ENCODE results near the gene CDK5R1.

Gene CDK5R1

DNA sequence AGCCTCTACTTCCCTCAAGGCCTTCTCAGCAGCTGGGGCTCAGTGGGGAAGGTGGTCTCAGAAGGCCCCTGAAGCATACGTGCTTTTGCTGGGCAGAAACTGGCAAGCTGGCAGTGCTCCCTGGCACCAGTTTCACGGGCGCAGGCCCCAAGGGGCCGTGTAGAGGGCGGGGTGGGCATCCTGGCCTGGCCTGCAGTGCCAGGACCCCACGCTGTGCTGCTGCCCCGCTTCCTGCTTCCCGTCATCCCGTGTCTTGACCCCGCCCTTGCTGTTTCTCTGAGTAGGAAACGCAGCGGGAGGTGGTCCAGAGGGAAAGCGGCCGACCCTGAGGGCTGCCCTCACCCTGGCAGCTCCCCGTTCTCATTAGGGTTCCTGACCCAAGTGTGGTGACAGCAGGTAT lies 6.8 kb downstream of the CDK5R1 start:
- DNase-seq (ENCODE audit: low read depth): no peak

DNA sequence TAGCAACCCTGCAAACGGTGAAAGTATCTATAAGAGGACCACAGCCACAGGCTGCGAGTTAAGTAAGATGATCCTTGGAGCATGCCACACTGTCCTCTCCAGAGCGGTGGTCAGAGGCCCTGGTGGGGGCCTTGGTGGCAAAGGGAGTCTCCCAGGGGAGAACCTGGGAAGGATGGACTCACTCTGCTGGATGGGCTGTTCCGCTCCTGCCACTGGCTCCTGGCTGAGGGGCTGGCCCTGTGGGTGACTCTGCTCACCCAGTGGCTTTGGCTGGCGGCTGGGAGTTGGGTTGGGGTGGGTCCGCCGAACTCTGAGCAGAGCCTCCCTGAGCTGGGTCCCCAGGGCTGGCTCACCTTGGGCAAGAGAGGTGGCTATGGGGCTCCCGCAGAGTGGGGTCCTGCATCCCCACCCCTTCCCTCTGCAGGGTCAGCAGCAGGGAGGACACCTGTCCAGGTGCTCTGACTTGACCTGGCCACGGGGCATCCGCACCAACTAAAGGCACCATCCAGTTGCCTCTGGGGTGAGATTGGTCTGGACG lies 7.3 kb downstream of the CDK5R1 start:
- no peak for DNase-seq (ENCODE audit: low read depth)

DNA sequence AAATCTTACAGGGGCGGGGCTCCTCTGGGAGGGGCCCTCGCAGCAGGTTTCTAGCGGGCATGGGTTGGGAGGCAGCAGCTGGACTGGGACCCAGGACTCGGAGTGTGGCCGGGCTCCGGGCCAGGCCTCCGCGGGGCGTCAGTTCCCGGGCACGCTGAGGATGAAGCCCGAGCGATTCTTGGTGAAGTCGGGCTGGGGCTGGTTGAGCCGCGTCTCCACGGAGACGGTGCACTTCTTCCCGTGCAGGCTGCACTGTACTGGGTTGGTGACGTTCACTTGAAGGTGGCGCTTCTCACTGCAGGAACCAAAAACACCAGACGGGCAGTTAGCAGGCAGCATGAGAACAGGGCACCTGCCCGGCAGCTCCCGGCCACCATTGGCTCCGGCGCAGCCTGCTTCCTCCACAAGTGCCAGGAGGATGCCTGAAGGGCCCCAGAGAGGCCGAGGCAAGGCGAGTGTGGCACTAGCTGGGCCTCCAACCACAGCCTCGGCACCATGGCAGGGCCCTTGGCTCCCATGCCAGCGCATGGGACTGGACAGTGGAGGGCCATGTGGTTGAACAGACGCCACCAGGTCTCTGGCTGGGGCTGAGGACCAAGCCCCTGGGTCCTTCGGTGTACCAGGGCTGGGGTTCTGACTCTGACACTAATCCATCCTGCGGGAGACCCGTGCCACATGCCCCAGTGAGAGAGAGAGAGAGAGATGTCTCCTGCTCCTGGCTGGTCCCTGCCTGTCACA lies 8.0 kb downstream of the CDK5R1 start:
- no peak for DNase-seq (ENCODE audit: low read depth)

DNA sequence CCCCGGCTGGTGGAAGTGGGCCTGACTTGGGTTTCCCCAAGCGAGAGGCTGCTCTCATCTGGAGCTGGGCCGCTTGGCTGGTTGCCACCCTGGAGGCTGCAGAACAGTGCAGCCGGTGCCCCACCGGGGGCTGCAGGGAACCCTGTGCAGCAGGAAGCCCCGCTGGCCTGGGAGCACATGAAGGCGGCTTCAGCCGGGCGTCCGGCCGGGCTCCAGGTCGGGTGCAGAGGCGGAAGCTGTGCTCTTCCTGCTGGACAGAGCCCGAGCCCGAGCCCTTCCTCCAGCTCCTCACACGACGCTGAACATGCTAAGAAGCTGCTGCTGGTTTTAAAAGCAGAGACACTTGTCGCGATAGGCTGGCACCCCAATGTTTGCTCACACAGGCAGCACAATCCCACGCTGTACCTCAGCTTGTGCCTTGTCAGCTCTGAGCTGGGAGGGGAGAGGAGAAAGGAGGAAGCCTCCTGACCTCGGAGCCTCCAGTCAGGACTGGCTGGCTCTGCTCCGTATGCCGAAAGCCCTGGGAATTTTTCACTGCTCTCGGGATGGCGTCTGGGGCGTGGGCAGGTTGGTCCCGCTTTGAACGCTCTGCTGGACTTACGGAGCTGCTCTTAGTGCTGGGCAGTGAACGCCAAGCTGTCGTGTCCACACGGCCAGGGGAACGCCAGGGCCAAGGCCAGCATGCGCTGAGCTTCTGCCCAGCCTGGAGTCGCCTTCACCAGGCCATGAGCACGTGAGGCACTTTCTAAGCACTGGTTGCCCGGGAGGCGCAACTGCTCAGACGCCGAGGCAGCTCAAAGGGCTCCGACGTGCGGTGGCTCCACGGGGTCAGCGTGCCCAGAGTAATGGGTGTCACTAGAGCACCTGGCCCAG lies 8.8 kb downstream of the CDK5R1 start:
- no peak for DNase-seq (ENCODE audit: low read depth)

DNA sequence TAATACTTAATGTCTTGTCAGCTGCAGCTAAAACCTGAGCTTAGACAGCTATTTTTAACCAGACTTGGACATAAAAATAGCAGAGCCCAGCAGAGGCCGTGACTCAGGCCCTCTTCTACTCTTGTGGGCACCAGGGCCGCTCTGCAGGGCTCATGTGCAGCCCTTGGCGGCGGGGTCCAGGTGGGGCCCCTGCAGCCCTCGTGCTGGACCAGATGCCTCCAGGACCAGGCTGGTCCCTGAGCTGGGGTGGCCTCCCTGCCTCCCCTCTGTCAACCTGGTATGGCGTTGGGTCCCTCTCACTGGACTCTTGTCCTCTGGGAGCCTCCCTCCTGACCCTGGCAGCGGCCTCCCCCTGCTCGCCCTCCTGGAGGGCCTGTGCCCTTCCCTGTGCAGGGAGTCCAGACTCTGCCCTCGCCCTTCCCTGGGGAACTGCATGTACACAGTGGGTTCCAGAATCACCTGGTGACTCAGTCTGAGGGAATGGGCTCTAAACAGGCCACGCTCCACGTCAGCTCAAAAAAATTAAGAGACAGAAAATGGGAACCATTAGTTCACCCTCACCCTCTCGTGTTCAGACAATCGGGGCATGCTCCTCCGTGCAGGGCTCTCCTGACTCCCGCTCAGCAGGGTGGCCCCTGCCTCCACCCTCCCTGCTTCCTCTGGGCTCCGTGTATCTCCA lies 9.7 kb downstream of the CDK5R1 start:
- no peak for DNase-seq (ENCODE audit: low read depth)

DNA sequence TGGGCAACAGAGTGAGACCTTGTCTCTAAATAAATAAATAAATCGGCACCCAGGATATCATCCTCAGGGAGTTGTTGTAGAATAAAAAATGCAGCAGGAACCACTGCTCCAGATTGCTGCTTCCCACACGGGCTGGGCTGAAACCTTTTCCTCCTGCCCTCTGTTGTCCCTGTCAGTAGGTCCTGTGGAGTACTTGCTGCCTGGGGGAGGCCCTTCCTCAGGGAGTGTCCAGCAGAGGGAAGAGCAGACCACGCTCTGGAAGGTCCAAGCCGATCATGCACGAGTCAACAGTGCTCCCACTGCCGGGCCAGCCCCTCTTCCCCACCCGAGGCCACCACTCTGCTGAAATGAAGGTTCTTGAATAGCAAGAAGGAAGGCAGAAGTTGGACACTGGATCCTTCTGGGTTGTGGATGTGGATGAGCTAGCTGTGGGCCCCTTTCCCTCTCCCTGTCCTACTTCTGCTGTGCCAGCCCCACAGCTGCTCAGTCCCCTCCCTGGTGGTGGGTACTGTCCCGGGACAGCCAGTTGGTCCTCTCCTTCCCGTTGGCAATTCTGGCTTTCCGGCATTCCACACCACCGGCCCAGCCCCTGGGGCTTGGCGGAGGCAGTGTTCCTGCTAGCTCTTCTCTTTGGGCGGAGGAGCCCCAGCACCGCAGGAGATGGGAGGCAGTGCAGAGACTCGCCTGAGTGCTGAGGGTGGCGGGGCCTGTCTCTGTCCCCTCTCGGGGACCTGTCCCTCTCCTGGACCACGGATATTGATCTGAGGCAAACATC lies 10.8 kb downstream of the CDK5R1 start:
- DNase-seq (ENCODE audit: low read depth): no peak

DNA sequence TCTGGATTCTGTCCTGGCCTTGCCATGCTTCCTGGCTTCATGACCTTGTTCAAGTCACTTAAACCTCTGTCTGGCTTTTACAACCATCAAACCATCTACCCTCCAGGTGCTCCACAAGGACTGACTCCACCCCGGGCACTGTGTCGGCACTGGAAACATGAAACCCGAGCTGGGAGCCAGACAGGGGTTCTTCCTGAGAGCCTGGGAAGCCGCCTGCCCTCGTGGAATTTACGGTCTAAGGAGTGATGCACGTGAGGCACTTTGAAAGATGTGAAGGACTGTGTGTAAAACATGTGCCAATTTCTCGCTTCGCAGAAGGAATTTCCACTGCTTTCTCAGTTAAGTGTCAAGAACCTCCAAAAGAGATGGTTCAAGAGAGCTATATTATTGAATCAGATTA lies 11.6 kb downstream of the CDK5R1 start:
- no peak for DNase-seq (ENCODE audit: low read depth)

DNA sequence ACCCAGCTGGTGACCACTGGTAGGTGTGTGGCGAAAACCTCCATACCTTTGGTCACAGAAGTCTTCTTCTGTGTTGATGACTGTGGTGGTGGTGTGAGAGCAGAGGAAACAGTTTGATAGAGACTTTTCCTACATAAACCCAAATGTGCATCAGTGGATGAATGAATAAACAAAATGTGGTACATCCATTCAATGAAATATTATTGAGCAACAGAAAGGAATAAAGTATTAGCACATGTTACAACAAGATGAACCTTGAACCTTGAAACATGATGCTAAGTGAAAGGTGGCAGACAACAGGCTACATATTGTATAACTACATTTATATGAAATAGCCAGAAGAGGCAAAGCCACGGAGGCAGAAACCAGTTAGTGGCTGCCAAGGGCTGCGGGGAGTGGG lies 15.2 kb downstream of the CDK5R1 start:
- no peak for DNase-seq (ENCODE audit: low read depth)

DNA sequence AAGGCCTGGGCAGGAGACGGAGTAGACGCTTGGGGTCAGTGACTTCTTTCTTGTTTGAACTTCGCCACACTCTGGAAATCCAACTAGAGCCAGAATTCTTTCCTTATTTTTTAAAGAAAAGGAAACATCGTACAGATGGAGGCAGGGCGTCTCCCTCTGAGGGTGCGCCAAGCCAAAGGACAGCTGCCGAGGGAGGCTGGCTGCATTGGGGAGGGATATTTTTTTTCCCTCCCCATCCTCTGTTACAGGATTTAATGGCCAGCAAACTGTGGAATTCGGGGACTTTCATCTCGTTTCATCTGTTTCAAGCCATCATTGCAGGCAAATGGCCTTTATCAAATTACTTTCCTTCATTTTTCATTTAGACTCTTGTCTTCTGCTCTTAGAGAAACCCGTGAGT lies 15.9 kb downstream of the CDK5R1 start:
- no peak for DNase-seq (ENCODE audit: low read depth)

DNA sequence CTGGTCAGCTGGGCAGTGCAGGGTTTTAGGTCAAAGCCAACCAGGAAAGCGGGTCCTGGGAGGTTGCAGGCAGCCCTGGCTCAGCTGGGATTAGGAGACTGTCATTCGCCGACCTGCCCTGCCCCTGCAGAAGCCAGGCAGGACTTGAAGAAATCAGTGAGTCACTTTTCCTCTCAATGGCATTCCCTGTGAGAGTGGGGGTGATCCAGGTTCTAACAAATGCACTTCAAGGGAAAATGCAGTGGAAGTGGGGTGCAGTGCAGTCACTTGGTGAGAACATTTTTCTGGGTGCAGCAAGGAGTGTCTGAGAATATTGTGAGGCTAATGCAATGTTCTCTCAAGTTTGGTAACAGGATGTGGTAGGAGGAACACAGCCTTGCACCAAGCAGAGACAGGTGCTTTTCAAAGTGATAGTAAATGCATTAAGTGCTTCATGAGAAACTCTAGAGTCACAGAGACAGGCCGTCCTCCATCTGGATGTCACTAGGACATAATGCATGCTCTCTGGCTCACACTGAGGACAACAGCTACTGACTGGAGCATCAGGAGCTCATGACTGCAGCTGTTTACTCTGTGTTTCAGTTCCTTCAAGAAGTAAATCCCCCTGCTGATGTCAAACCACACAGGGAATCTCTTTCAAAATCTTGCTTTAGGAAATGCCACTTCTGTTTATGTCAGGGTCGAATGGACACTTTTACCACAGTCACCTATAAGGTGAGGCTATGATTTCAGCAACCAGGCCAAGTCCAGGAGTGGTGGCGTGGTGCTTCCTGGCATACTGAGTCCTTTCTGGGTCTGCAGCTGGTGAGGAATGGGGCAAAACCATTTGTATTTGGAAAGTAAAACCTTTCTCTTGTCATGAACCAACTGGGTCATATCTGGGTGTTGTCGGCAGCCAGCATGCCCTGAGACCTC lies 16.7 kb downstream of the CDK5R1 start:
- DNase-seq (ENCODE audit: low read depth): no peak

DNA sequence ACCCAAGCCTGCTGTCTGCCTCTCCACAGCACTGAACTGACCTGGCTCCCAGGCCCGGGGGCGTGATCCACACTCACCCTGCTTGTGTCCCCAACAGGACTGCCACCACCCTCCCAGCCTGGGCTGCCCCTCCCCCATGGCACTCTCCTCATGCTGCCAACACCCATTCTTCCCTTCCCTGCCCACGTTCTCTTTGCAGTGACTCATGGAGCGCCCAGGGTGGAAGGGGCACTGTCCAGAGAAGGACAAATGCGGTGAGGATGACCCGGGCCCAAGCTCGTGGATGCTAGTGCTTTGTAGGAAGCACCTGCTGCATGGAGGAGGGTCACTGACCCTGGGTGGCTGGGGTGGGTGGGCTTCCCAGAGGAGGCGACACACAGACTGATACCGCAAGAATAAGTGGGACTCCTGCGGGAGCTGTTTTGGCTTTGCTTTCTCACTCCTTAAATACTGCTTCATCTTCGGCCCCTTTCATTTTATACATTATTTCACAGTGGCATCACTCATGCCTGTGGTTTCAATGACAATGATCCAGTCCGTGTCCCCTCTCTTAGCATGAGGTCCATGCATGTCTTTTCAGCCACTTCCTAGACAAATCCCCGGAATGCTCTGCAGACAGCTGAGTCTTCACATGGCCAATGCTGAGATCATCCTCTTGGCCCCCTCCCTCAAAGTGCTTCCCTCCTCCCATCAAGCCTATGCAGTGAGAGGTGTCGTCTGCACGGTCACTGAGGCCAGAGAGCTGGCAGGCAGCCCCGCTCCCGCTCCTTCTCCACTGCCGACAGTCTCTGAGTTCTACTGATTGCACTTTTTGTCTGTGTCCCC lies 17.6 kb downstream of the CDK5R1 start:
- DNase-seq (ENCODE audit: low read depth): no peak

DNA sequence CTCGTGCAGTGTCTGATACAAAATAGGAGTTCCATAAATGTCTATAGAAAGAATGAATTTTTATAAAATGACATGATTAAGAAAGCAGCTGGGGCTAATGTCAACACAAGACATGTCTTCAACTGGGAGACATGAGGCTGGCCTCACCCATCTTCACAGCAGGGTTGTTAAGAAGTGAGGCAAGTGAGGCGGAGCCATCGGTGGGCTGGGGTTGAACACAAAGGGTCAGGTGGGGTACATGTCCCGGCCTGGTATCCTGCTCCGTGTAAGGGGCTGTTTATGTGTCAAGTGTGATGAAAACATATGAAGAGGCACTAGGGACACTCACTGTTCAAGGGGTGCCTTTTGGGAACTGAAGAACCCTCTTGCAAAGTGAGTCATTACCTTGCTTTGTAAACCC lies 22.1 kb downstream of the CDK5R1 start:
- no peak for DNase-seq (ENCODE audit: low read depth)

DNA sequence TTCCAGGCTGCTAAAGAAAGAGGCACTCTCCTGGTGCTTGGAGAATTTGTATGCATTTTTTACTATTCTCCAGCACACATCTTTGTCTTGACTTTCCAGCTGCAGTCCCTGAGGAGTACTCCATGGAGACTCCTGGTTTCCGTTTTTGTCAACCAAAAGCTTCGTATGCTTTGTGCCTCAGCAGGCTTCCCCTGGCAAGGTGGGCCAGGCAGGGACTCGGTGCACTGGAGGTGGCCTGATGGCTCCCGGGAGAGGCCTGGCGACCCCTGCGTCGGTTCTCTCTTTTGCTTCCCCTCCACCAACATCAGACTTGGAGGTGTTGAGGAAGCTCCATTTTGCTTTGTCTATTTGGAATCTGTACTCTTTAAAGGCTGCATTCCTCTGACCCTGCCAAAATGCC lies 23.7 kb downstream of the CDK5R1 start:
- DNase-seq (ENCODE audit: low read depth): no peak

DNA sequence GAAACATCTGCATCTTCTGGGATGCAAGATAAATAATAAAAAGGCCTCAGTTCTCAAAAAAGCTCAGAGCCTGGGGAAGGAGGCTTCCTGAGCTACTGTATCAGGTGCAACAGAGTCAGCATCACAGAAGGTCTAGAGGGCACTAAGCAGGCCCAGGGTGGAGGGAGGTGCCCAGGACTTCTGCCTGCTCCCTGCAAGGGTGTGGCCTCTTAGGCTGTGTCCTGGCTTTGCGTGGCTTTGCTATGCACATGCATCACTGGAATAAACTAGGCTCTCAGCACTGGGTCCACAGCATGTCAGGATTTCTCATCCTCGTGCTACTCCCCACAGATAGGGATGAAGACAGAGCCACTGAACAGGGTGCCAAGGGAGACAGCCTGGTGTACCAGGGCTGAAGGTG lies 25.5 kb downstream of the CDK5R1 start:
- DNase-seq (ENCODE audit: low read depth): no peak

DNA sequence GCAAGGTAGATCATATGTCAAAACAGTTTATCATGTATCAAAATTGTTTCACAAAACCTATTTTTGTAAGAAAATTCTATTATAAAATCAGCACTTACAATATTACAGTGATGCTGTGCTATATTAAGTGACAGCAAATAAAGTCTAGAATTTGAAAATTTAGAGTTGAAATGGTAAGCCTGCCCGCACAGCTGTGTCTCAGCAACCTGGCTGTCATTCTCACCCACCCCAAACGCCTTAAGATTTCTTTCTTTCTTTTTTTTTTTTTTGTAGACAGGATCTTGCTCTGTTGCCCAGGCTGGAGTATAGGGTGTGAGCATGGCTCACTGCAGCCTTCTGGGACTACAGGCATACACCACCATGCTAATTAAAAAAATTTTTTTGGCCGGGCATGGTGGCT lies 26.8 kb downstream of the CDK5R1 start:
- DNase-seq (ENCODE audit: low read depth): no peak

DNA sequence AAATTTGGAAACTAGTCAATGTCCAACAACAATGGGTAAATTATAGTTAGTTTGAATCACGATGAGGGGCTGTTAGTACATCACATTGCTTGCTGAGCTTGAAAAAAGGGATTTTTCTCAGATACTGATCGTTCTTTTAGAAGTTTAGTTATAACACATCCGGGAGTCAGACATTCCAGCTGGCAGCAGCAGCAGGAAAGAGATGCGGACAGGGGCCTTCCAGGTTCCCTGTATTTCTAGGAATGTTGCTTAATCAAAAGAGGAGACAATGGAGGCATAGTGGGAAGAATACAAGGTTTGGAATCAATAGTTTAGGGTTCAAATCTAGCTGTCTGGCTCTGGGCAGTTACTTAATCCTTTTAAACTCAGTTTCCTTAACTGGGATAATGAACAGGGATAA lies 27.8 kb downstream of the CDK5R1 start:
- DNase-seq (ENCODE audit: low read depth): no peak

DNA sequence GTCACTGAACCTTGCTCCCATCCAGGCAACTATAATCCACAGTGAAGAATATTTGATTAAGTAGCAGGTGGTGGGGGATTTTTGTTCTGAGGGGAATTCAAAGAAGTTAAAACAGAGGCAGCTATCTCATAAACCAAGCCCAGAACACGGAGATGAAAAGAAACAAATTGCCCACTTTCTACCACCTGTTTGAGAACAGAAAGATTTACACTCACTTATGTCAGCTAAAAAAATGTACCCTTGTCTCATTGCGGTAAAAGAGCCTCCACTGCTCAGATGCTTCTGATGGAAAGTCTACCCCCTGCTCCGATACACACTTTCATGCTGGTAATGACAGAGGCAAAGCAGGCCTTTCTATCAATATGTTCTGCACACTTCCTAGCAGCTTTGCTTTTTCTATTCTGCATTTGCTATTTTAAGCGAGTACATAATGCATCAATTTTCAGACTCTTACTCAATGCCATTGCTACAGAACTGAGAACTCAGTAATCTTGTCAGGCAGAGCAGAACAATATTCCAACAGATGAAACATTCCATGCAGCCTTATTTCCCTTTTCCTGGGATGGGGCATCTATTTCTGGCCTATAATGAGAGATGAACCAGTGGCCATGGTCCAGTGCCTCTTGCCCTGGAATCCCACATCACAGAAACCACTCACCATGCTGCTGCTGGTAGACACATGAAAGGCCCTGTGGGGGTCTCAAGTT lies 29.0 kb downstream of the CDK5R1 start:
- no peak for DNase-seq (ENCODE audit: low read depth)

DNA sequence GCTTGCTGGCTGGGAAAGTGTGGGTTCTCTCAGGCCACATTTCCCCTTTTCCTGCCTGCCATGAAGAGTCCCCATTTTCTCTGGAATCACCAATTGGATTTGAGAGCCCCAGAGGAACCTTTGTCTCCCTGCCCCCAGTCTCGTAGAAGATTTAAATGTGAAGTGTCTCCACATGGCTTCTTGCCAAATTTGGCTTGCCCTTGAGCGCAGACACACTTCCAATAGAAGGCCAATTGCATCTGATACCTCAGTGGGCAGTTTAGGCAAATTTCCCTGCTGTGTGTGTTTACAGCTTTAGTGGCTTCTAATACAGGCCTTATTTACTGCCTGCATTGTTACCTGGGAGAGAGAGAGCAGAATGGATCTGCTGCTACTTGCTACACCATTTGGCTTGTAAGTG lies 29.7 kb downstream of the CDK5R1 start:
- DNase-seq (ENCODE audit: low read depth): no peak

DNA sequence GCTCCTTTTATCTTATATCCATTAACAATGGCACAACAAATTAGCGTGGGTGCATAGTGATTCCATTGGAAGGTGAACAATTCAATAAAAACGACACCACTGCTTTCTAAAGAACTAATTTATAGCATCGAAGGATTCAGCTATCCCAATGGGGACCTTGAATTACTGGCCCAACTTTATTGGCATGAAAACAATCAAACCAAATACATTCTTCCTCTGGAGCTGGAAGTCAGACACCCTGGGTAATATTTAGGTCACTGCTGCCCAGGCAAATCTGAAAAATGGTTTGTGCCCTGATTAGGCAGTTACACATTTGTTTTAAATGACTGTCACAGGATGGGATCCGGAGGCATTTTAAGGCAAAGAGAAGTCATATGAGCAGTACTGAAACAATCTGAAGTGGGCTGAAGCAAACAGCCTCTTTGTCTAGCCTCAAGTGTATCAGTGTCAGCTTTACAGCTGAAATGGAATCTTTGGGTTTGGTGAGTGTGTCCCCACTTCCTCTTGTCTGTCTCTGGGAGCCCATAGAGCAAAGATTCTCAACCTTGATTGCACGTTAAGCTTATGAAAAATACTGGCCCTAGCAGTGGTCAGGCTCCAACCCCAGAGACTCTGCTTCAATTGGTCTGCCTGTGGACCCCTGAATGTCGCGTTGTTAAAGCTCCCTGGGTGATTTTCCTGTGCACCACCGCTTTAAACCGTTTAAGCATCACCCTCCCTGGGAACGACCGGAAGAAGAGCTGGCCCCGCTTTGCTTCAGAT lies 30.3 kb downstream of the CDK5R1 start:
- no peak for DNase-seq (ENCODE audit: low read depth)

All from activated T-helper 1 cell treated with Interleukin-2 at 50 U/mL for 16 hours (primary cell).